ENCODE measurements around the gene TLNRD1.

The TLNRD1 gene

DNA sequence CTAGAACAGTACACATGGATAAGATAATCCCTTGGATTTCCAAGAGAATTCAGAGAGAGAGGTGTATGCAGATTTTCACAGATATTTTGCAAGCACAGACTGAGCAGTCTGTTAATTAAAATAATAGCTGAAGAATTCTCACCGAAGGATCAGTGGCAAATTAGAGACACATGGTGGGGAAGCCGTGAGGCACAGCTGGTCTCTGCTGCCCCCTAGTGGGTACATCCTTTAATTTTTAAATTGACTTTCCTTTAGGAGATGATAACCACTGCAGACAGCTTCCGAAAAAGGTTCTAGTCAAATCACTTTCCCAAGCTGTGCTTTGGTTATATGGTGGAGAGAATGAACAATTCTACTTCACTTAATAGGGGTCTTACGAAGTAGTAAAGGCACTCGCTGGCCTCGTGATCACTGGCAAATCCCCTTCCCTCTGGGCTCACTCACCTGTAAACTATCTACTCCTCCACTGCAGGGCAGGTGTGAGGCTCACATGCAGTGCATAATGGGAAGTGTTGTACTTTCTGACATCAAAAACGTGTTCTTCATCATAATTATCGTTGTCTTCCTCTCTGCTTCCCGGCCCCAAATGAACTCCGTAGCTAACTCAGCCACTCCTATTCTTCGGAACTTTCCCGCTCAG lies 30.6 kb upstream of the TLNRD1 start:
- Mint-ChIP-seq H3K27me3 (ENCODE audit: low read depth) (no peaks in the 10 kb centered on the region), H3K27ac (no peak overlapping the region), H3K4me3 (no peak overlapping the region), H3K36me3 (ENCODE audit: low read depth) (peaks cover 13% of the 10 kb centered on the region), H3K4me1 (ENCODE audit: low read depth) (peaks cover 6% of the 10 kb centered on the region), H3K9me3 (peaks cover 3% of the 10 kb centered on the region)

DNA sequence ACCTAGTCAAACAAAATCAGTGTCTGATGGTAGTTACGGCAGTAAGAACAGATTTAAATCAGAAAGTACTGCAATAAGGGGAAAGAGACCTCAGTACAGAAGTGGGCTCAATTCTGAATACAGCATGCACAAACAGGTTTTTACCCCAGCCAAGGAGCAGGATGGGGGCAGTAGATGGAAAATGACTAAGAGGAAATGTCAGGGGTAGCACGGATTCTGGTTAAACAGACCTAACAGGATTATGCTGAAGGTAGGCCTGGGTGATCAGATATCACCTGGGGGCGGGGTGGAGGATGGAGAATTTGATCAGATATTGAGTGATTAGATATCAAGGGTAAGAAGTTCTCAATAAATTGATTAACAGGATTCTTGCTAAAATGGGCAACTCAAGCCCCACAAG lies 30.1 kb upstream of the TLNRD1 start:
- peaks cover 11% of the 10 kb centered on the region for H3K4me1 Mint-ChIP-seq (ENCODE audit: low read depth)
- H3K36me3 Mint-ChIP-seq (ENCODE audit: low read depth) = peaks cover 11% of the 10 kb centered on the region
- no peaks in the 10 kb centered on the region for H3K9me3 Mint-ChIP-seq
- H3K4me3 Mint-ChIP-seq = no peak overlapping the region
- H3K27me3 Mint-ChIP-seq (ENCODE audit: low read depth) = no peaks in the 10 kb centered on the region
- H3K27ac Mint-ChIP-seq = no peak overlapping the region

DNA sequence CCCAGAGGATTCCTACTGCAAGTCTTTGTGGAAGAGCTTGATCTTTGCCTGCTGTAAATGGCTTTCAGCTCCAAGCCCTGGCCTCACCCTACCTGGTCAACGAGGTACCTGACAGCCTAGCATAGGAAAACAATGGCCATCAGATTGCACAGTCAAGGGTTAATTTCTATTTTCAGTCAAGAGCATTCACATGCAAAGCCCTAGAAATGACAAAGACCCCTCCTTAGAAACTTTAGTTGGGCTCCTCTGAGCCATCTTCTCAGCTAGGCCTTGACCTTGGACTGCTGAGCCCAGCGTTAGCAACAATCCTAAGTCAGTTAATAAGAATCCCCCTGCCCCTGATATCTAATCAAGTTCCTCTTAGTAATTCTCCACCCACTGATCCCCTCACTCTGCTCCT lies 29.6 kb upstream of the TLNRD1 start:
- H3K36me3 Mint-ChIP-seq (ENCODE audit: low read depth) = peaks cover 10% of the 10 kb centered on the region
- peaks cover 11% of the 10 kb centered on the region for H3K4me1 Mint-ChIP-seq (ENCODE audit: low read depth)
- H3K9me3 Mint-ChIP-seq = no peaks in the 10 kb centered on the region
- H3K4me3 Mint-ChIP-seq = no peak overlapping the region
- H3K27me3 Mint-ChIP-seq (ENCODE audit: low read depth) = no peaks in the 10 kb centered on the region
- H3K27ac Mint-ChIP-seq = no peak overlapping the region

DNA sequence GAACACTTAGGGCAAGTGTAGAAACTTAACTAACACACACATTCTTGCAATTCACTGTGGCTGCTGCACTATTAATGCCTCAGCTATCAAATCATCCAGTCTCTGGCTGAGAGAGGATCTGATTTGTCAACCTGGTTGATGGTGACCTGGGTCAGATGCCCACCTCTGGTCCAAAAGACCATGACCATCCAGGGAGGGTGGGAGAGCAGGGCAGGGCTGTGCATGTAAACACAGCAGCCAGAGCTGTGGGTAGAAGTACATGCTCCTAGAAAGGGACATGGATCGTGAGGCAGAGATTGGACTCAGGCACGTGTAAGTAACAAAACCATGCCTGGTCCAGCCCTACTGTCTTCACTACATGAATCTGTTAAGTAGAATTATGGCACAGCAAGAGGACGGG lies 28.4 kb upstream of the TLNRD1 start:
- H3K27ac Mint-ChIP-seq = no peak overlapping the region
- H3K4me3 Mint-ChIP-seq = no peak overlapping the region
- peaks cover 18% of the 10 kb centered on the region for H3K4me1 Mint-ChIP-seq (ENCODE audit: low read depth)
- H3K9me3 Mint-ChIP-seq = no peaks in the 10 kb centered on the region
- H3K36me3 Mint-ChIP-seq (ENCODE audit: low read depth) = peaks cover 11% of the 10 kb centered on the region
- no peaks in the 10 kb centered on the region for H3K27me3 Mint-ChIP-seq (ENCODE audit: low read depth)

DNA sequence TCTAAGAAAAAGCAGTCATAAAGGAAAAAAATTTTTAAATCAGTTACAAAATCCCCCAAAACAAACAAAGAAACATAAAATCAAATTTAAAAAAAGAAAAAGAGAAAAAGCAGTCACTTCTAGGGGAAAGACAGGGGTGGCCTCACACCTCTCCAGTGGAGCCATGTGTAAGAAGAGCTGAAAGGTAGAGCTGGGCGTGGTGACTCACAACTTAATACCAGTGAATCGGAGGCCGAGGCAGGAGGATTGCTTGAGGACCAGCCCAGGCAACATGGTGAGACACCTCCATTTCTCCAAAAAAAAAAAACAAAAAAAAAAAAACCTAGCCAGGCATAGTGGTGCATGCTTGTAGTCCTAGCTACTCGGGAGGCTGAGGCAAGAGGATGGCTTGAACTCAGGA lies 25.8 kb upstream of the TLNRD1 start:
- H3K27ac Mint-ChIP-seq = no peak overlapping the region
- H3K4me1 Mint-ChIP-seq (ENCODE audit: low read depth) = peaks cover 30% of the 10 kb centered on the region
- H3K36me3 Mint-ChIP-seq (ENCODE audit: low read depth) = peaks cover 27% of the 10 kb centered on the region

DNA sequence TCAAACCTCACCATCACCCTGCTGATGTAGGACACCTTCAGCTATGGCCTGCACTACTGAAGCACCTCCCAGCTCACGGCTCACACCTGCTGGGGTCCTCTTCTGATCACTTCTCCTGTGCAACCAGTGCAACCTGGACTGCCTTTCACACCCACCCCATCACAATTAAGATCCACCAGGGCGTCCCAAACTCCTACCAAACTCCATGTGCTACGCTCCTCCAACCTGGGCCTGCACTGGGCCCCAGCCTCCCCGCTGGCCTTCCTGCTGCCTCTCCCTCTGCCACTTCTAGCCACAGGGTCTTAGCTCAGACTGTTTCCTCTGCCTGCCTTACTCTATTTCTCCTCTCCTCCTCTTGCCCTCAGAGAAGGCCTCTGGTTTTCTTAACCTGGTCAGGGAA lies 23.9 kb upstream of the TLNRD1 start:
- Mint-ChIP-seq H3K4me1 (ENCODE audit: low read depth) (peaks cover 27% of the 10 kb centered on the region), H3K9me3 (no peaks in the 10 kb centered on the region), H3K36me3 (ENCODE audit: low read depth) (peaks cover 33% of the 10 kb centered on the region), H3K27ac (peak overlapping the region; percentile 16), H3K4me3 (no peak overlapping the region), H3K27me3 (ENCODE audit: low read depth) (no peaks in the 10 kb centered on the region)

More for the DNA sequence above, 25.8 kb upstream of the TLNRD1 start:
- H3K4me3 Mint-ChIP-seq = no peak overlapping the region
- H3K27me3 Mint-ChIP-seq (ENCODE audit: low read depth) = no peaks in the 10 kb centered on the region
- H3K9me3 Mint-ChIP-seq = no peaks in the 10 kb centered on the region

DNA sequence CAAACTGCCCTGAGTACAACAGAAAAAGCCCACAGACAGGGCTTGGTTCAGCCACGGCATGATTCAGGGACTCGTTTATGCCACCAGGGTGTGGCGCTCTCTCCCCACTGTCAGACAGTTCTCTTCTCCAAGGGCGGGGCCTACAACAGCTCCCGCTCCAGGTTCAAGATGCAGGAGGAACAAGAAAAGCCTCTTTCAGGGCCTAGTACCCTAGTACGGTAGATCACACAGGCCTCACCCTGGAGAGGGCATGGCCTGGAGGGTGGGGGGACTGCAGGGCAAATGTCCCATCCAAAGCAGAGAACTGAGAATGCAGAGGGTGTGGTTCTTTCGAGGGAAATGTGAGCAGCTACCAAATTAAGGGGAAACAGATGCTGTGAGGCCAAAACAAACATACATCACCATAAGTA lies 23.1 kb upstream of the TLNRD1 start:
- peaks cover 31% of the 10 kb centered on the region for H3K4me1 Mint-ChIP-seq (ENCODE audit: low read depth)
- H3K9me3 Mint-ChIP-seq = no peaks in the 10 kb centered on the region
- no peaks in the 10 kb centered on the region for H3K27me3 Mint-ChIP-seq (ENCODE audit: low read depth)
- H3K27ac Mint-ChIP-seq = no peak overlapping the region
- peaks cover 39% of the 10 kb centered on the region for H3K36me3 Mint-ChIP-seq (ENCODE audit: low read depth)
- H3K4me3 Mint-ChIP-seq = no peak overlapping the region

DNA sequence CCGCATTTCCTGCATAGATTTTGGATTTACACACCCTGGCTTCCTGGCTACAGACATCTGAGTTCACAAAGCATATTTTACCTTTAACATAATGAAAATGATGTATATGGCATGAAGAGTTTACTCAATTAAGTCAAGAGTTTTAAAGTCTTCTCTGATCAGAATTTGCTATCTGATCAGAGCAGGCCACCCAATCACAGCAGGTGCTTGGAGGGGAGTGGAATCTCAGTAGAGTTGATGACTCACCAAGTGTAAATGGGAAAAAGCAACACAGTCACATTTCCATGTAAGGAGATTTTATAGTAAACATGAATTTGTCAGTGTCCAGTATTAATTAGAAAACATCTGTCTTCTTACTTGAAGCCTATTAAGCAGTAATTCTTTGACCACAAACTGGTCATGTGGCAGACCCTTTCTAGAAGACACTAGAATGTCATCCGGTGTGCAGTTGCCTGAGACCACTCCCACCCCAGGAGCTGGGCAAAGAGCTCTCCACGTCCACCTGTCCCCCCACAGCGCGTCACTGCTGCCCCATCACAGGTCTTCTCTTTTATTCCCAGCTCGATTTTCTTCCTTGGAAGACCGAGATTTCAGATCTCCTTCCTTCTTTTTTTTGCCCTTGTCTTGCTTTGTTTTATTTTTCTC lies 21.9 kb upstream of the TLNRD1 start:
- Mint-ChIP-seq H3K4me1 (ENCODE audit: low read depth) (peaks cover 35% of the 10 kb centered on the region), H3K9me3 (no peaks in the 10 kb centered on the region), H3K27ac (no peak overlapping the region), H3K36me3 (ENCODE audit: low read depth) (peaks cover 39% of the 10 kb centered on the region), H3K4me3 (no peak overlapping the region), H3K27me3 (ENCODE audit: low read depth) (no peaks in the 10 kb centered on the region)

DNA sequence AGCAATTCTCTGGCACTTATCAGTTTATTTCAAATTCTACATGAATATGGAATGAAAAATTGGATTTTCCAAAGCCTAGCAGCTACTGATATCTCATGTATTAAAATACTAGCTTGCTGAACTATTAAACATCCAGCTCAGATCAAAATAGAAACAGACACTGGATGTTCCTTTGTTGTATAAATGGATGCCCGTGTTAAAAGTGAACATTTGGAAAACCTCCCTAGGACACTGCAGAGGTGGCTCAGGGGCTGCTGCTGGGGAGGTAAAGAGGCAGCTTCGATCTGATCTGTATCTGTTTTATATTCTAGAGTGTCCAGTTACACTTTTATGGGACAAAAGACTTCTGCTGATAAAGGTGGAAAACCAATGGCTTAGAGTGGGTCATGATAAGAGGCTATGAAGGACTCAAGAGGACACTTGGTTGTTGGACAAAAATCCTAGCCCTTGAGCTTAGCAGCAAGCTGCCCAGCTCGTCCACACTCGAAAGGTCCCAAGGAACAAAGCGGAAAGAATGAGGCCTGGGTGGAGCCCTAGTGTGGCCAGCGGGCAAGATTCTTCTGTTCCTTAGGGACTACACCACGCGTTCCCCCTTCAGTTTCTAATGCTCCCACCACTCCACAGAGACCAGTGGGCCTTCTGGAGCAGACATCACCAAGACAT lies 21.1 kb upstream of the TLNRD1 start:
- peaks cover 40% of the 10 kb centered on the region for H3K36me3 Mint-ChIP-seq (ENCODE audit: low read depth)
- no peaks in the 10 kb centered on the region for H3K27me3 Mint-ChIP-seq (ENCODE audit: low read depth)
- H3K9me3 Mint-ChIP-seq = no peaks in the 10 kb centered on the region
- H3K27ac Mint-ChIP-seq = no peak overlapping the region
- peaks cover 41% of the 10 kb centered on the region for H3K4me1 Mint-ChIP-seq (ENCODE audit: low read depth)
- no peak overlapping the region for H3K4me3 Mint-ChIP-seq

DNA sequence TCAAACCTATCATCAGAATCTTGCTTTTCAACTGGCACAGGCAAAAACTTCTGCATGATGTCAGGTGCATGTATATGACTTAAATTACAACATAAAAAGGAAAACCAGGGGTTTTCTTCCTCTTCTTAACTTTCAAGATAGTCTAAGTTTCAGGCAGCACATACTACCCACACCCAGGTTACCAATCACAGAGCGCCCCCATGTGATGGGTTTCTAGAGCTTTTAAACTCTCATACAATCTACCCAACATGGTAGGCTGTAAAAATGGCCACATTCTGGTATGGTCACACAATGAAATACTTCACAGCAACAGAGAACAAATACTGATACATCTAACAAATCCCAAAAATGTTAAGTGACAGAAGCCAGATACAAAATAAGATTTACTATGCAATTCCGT lies 18.5 kb upstream of the TLNRD1 start:
- Mint-ChIP-seq H3K36me3 (ENCODE audit: low read depth) (peaks cover 32% of the 10 kb centered on the region), H3K27ac (peak overlapping the region; percentile 56), H3K4me1 (ENCODE audit: low read depth) (peaks cover 46% of the 10 kb centered on the region), H3K4me3 (no peak overlapping the region), H3K27me3 (ENCODE audit: low read depth) (no peaks in the 10 kb centered on the region), H3K9me3 (no peaks in the 10 kb centered on the region)

DNA sequence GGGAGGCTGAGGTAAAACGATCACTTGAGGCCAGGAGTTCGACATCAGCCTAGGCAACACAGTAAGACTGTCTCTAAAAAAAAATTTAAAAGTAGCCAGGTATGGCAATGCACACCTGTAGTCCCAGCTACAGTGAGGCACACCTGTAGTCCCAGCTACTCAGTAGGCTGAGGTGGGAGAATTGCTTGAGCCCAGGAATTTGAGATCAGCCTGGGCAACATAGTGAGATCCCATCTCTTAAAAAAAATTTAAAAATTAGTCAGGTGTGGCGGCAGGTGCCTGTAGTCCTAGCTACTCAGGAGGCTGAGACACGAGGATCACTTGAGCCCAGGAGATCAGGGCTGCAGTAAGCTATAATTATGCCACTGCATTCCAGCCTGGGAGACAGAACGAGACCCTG lies 17.9 kb upstream of the TLNRD1 start:
- no peak overlapping the region for H3K4me3 Mint-ChIP-seq
- H3K36me3 Mint-ChIP-seq (ENCODE audit: low read depth) = peaks cover 32% of the 10 kb centered on the region
- no peak overlapping the region for H3K27ac Mint-ChIP-seq
- no peaks in the 10 kb centered on the region for H3K9me3 Mint-ChIP-seq
- peaks cover 42% of the 10 kb centered on the region for H3K4me1 Mint-ChIP-seq (ENCODE audit: low read depth)
- H3K27me3 Mint-ChIP-seq (ENCODE audit: low read depth) = no peaks in the 10 kb centered on the region

DNA sequence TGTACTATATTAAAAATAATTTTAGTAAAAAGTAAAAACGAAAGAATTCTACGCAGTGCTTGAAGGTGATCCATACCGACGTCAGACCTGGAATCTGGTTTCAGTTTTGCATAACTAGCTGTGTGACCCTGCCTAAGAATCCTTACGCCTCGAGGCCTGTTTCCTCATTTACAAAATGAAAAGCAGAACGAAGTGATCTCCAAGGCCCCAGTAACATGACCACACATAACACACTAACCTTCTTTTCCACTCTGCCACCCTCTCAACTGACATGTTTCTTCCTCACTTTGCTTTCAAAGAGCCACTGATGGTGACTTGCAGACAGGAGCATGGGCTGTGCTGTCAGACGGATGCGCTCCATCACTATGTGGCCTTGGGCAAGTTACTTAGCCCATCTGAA lies 15.9 kb upstream of the TLNRD1 start:
- peak overlapping the region; percentile 34 for H3K27ac Mint-ChIP-seq
- H3K27me3 Mint-ChIP-seq (ENCODE audit: low read depth) = no peaks in the 10 kb centered on the region
- peaks cover 25% of the 10 kb centered on the region for H3K36me3 Mint-ChIP-seq (ENCODE audit: low read depth)
- no peak overlapping the region for H3K4me3 Mint-ChIP-seq
- peaks cover 45% of the 10 kb centered on the region for H3K4me1 Mint-ChIP-seq (ENCODE audit: low read depth)
- no peaks in the 10 kb centered on the region for H3K9me3 Mint-ChIP-seq

DNA sequence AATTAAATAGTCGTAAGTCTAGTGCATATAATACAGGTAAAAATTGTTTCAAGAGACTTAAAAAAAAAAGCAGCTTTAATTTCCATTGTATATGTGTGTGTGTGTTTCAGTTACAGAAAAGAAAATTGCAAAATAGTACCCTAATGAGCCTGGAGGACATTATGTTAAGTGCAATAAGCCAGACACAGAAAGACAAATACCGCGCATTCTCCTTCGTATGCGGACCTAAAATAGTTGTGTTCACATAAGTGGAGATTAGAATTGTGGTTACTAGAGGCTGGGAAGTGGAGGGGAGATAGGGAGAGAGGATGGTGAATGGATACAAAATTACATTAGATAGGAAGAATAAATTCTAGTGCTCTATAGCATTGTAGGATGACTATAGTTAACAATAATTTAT lies 14.7 kb upstream of the TLNRD1 start:
- Mint-ChIP-seq H3K4me1 (ENCODE audit: low read depth) (peaks cover 51% of the 10 kb centered on the region), H3K27me3 (ENCODE audit: low read depth) (no peaks in the 10 kb centered on the region), H3K9me3 (no peaks in the 10 kb centered on the region), H3K36me3 (ENCODE audit: low read depth) (peaks cover 20% of the 10 kb centered on the region), H3K27ac (no peak overlapping the region), H3K4me3 (no peak overlapping the region)

DNA sequence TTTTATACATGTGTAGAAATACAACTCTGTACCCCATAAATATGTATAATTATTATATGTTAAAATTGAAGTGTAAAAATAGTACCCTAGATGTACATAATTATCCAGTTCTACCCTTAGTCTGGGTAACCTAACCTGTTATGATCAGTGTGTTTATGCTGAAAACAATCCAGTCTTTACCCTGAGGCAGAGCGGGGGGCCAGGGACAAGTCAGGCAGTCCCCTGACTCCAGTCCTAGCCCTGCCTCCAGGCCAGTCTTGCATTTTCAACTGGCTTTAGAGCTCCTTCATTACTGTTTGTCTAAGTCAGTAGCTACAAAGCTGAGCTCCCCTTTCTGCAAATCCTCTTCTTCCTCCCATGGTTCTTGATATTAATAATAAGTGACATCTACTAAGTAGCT lies 14.2 kb upstream of the TLNRD1 start:
- H3K9me3 Mint-ChIP-seq = no peaks in the 10 kb centered on the region
- H3K27me3 Mint-ChIP-seq (ENCODE audit: low read depth) = no peaks in the 10 kb centered on the region
- H3K4me1 Mint-ChIP-seq (ENCODE audit: low read depth) = peaks cover 56% of the 10 kb centered on the region
- H3K27ac Mint-ChIP-seq = no peak overlapping the region
- H3K36me3 Mint-ChIP-seq (ENCODE audit: low read depth) = peaks cover 20% of the 10 kb centered on the region
- H3K4me3 Mint-ChIP-seq = no peak overlapping the region

DNA sequence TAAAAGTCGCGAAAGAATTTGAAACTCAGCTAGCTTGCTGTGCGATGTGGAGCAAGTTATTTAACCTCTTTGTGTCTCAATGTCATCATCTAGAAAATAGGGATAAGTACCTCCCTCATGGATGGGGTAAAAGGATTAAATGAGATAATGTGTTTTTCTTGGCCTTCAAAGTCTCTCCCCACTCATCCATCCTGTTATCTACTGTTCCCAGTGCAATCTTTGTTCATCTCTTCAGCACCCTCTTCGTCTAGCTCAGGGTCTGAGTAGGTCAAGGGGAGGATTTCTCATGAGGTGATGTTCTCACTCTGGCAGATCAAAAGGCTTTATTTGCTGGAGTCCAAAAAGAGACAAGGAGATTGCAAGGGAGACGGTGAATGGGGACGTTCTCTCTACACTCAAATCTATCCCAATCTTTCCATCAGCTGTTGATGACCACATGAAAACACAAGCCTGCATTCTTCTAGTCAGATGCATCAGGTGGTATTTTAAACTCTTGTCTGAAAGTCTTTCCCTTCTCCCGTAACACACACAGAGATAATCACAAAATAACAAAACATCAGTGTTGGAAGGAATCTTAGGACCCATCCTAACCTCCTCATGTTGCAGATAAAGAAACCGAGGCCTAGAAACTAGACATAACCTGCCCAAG lies 12.5 kb upstream of the TLNRD1 start:
- no peaks in the 10 kb centered on the region for H3K9me3 Mint-ChIP-seq
- no peaks in the 10 kb centered on the region for H3K27me3 Mint-ChIP-seq (ENCODE audit: low read depth)

More for the DNA sequence above, 12.5 kb upstream of the TLNRD1 start:
- peaks cover 13% of the 10 kb centered on the region for H3K36me3 Mint-ChIP-seq (ENCODE audit: low read depth)
- peak overlapping the region; percentile 94 for H3K27ac Mint-ChIP-seq
- peak overlapping the region; percentile 98 for H3K4me3 Mint-ChIP-seq
- H3K4me1 Mint-ChIP-seq (ENCODE audit: low read depth) = peaks cover 59% of the 10 kb centered on the region
